ENCODE results near the gene MALL. TPM values are rescaled to one million over a fixed set of nuclear protein-coding genes. Genes with fewer than 3 reads are reported as not detected.

MALL gene
- total and polyA plus RNA-seq, 2 of the 8 experiments (the other 6 are each of a cell fraction or from before 2014, with no cell fraction given): 3.9 to 8.0 TPM

DNA sequence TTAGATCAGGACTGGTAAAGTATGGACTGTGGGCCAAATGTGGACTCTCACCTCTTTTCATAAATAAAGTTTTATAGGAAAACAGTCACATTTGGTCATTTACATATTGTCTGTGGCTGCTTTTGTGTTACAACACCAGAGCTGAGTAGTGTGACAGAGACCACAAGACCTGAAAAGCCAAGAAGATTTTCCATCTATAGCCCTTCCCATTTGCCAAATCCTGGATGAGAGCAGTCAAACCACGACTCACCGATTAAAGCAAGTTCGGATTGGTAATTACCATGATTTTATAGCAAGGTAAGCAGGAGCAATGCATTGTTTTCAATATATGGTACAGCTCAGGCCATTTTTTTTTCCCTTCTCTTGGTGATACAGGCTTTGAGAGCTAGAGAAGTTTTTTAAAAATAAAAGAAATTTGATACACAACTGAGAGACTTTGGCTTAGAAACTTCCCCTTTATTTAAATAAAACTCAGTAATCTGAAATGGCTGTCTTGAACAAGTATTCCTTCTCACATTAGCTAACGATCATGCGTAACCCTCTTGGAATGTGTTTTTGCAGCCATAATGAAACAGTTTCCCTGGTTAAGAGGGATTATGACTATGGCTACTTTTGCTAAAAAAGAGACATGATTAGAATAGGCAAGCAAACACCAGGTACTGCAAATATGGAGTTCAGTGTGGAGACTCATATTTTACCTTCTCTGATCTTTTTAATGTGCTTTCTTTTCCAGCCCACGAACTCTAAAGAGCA, 9.5 kb upstream of the MALL start:
- H2AFZ ChIP-seq (ENCODE audit: low read length): no peak overlapping the region
- no peak overlapping the region for H3K27ac ChIP-seq (ENCODE audit: low read depth, low read length)
- no peaks in the 10 kb centered on the region for H3K23me2 ChIP-seq (ENCODE audit: low read depth, low read length)
- no peak overlapping the region for H2BK5ac ChIP-seq (ENCODE audit: low read depth, low read length)
- H3K18ac ChIP-seq (ENCODE audit: extremely low read depth, low read length): no peak overlapping the region
- WGBS, 2 experiments (ENCODE audit: extremely low coverage in 1 of 2, insufficient coverage in 1 of 2, insufficient read length in 1 of 2, insufficient replicate concordance in 2 of 2, low coverage in 1 of 2, low lambda C conversion rate in 2 of 2, missing lambda C conversion rate in 1 of 2): 88% methylated on average over 6 of the region's 6 CpGs; no CpG with 5 or more reads in 1 of the 2 experiments
- FAIRE-seq (no peak), DNase-seq (ENCODE audit: low read depth in 1 of 2, low spot score in 2 of 2) (no peak)
- no peak overlapping the region for H3K4ac ChIP-seq (replicated peaks; ENCODE audit: insufficient read length, low read depth, low read length)
- no peak overlapping the region for H4K8ac ChIP-seq (ENCODE audit: extremely low read depth, insufficient read depth, low read length)
- no peak overlapping the region for H3K4me2 ChIP-seq (ENCODE audit: insufficient read depth in 1 of 2, low read depth in 2 of 2, low read length in 2 of 2)
- no peak overlapping the region for H2AK5ac ChIP-seq (ENCODE audit: low read depth, low read length)
- no peak overlapping the region for H2BK15ac ChIP-seq (ENCODE audit: low read length)
- H2BK20ac ChIP-seq (ENCODE audit: low read length): no peak overlapping the region
- H3K14ac ChIP-seq (ENCODE audit: insufficient read length): no peak overlapping the region
- ChIA-PET POLR2A (ENCODE audit: partially characterized antibody) (no interaction called here), CTCF (ENCODE audit: partially characterized antibody) (interaction anchor here (1.0 to 2.6 kb wide), 4 partner anchors 9 to 32 kb away, joined by 4 to 10 read pairs (median 7); partner anchors contain the start of gene MALL)
- no peaks in the 10 kb centered on the region for H3K36me3 ChIP-seq (ENCODE audit: control insufficient read depth in 2 of 4, insufficient read depth in 4 of 4, low read length in 3 of 4)
- H4K20me1 ChIP-seq (replicated peaks in 1 of 2; ENCODE audit: control insufficient read depth in 1 of 2, insufficient read depth in 2 of 2, low read length in 2 of 2): no peaks in the 10 kb centered on the region
- no peak overlapping the region for H3K4me3 ChIP-seq (ENCODE audit: extremely low read depth in 1 of 4, insufficient read depth in 2 of 4, low read depth in 3 of 4, low read length in 4 of 4)
- no peak overlapping the region for H3K9ac ChIP-seq (replicated peaks in 1 of 4; ENCODE audit: extremely low read depth in 1 of 4, low read depth in 3 of 4, low read length in 3 of 4)
- H3K27me3 ChIP-seq (replicated peaks in 1 of 4; ENCODE audit: control insufficient read depth in 3 of 4, extremely low read depth in 1 of 4, insufficient read depth in 3 of 4, low read length in 3 of 4): no peaks in the 10 kb centered on the region
- no peaks in the 10 kb centered on the region for H3K9me3 ChIP-seq (ENCODE audit: insufficient read depth in 2 of 2, low read depth in 1 of 2, low read length in 1 of 2)
- H3K4me1 ChIP-seq (replicated peaks in 1 of 4; ENCODE audit: control insufficient read depth in 3 of 4, insufficient read depth in 4 of 4, low read length in 3 of 4): no peaks in the 10 kb centered on the region
- H3K79me1 ChIP-seq (ENCODE audit: low read depth, low read length): no peaks in the 10 kb centered on the region
- H4K5ac ChIP-seq (ENCODE audit: insufficient read length, low read depth, low read length): no peak overlapping the region
- no peak overlapping the region for H3K56ac ChIP-seq (replicated peaks; ENCODE audit: insufficient read length, low read depth, low read length)
- H3K23ac ChIP-seq (ENCODE audit: insufficient read length): no peak overlapping the region
- no peak overlapping the region for H4K91ac ChIP-seq (replicated peaks; ENCODE audit: insufficient read length, low read length)
- no peak overlapping the region for H2BK12ac ChIP-seq (ENCODE audit: low read depth, low read length)
- H3K79me2 ChIP-seq (ENCODE audit: control insufficient read depth in 1 of 2, insufficient read depth in 2 of 2, low read length in 2 of 2): no peaks in the 10 kb centered on the region
- H2BK120ac ChIP-seq (replicated peaks; ENCODE audit: low read depth, low read length): no peak overlapping the region
- no peak for TF ChIP-seq BCL11A (IDR thresholded peaks at IDR 0.05; ENCODE audit: low read depth in 2 of 2, low read length in 2 of 2)
- TF ChIP-seq ZNF274 (IDR thresholded peaks at IDR 0.05; ENCODE audit: borderline replicate concordance, extremely low read depth, low read length): no peak
- no peak for TF ChIP-seq HDAC6 (IDR thresholded peaks at IDR 0.05; ENCODE audit: low read depth, low read length)
- TF ChIP-seq RFX5 (IDR thresholded peaks at IDR 0.05; ENCODE audit: borderline replicate concordance, low read depth, low read length): no peak
- TF ChIP-seq POLR2AphosphoS5 (IDR thresholded peaks at IDR 0.05; ENCODE audit: low read depth, low read length): no peak
- no peak for TF ChIP-seq NANOG (IDR thresholded peaks at IDR 0.05; ENCODE audit: insufficient read depth, low read depth, low read length, poor library complexity, severe bottlenecking)
- TF ChIP-seq, protein P1, sequence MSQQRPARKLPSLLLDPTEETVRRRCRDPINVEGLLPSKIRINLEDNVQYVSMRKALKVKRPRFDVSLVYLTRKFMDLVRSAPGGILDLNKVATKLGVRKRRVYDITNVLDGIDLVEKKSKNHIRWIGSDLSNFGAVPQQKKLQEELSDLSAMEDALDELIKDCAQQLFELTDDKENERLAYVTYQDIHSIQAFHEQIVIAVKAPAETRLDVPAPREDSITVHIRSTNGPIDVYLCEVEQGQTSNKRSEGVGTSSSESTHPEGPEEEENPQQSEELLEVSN (IDR thresholded peaks at IDR 0.05): no peak
- no peak for TF ChIP-seq SP1 (IDR thresholded peaks at IDR 0.05; ENCODE audit: low read depth, low read length)
- no peak for TF ChIP-seq KDM5A (IDR thresholded peaks at IDR 0.05; ENCODE audit: low read length)
- TF ChIP-seq POU5F1 (IDR thresholded peaks at IDR 0.05; ENCODE audit: low read depth, low read length): no peak
- TF ChIP-seq NRF1 (IDR thresholded peaks at IDR 0.05; ENCODE audit: low read depth, low read length): no peak
- TF ChIP-seq KDM1A (IDR thresholded peaks at IDR 0.05; ENCODE audit: borderline replicate concordance, low read length): no peak
- no peak for TF ChIP-seq KDM4A (IDR thresholded peaks at IDR 0.05; ENCODE audit: low read depth, low read length, severe bottlenecking)
